ENCODE results near the gene MLPH.
A peak's percentile ranks its signal among the peaks of the same experiment; 100 is the strongest.

- TF ChIP-seq CTCF (conservative IDR thresholded peaks at IDR 0.05) (no peak), ZFX (IDR thresholded peaks at IDR 0.05) (0 out of 2 replicates have a peak, but pooled peaks have one; percentile 17)
These were observed 89.1 kb downstream of the MLPH start for GRCh38 chr2:237575869-237576862.

Data from C4-2B (cell line).